ENCODE results near the gene STX4.

DNA sequence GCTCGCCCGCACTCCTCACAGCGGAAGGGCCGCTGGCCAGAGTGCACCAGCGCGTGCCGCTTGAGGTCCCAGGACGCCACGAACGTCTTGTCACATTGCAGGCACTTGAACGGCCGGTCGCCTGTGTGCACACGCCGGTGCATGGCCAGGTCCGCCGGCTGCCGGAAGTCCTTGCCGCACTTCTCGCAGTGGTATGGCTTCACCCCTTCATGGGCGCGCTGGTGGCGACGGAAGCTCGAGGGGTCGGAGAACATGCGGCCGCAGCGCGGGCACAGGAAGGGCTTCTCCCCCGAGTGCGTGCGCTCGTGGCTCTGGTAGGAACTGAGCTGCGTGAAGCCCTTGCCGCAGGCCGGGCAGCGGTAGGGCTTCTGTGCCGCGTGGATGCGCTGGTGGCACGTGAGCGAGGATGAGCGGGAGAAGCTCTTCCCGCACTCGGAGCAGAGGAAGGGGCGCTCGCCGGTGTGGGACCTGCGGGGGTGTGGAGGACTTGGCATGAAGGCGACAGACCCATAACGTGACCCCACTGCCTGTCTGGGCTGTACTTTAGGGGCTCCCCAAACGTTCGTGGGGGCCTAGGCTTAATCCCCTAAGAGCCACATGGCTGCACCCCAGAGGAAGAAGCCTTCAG lies 28.6 kb downstream of the STX4 start:
- TF ChIP-seq, protein P1, sequence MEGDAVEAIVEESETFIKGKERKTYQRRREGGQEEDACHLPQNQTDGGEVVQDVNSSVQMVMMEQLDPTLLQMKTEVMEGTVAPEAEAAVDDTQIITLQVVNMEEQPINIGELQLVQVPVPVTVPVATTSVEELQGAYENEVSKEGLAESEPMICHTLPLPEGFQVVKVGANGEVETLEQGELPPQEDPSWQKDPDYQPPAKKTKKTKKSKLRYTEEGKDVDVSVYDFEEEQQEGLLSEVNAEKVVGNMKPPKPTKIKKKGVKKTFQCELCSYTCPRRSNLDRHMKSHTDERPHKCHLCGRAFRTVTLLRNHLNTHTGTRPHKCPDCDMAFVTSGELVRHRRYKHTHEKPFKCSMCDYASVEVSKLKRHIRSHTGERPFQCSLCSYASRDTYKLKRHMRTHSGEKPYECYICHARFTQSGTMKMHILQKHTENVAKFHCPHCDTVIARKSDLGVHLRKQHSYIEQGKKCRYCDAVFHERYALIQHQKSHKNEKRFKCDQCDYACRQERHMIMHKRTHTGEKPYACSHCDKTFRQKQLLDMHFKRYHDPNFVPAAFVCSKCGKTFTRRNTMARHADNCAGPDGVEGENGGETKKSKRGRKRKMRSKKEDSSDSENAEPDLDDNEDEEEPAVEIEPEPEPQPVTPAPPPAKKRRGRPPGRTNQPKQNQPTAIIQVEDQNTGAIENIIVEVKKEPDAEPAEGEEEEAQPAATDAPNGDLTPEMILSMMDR (IDR thresholded peaks at IDR 0.05): no peak
- TF ChIP-seq POLR2A (IDR thresholded peaks at IDR 0.05): no peak
- no peak for TF ChIP-seq POLR2AphosphoS5 (IDR thresholded peaks at IDR 0.05)

Data from breast epithelium (tissue), 3 donors.